Pancreas (tissue), 10 donors: ENCODE measurements around the gene TMEM208. TPM values are rescaled to one million over a fixed set of nuclear protein-coding genes. Genes with fewer than 3 reads are reported as not detected.

ENCODE experiments used
- ATAC-seq, 4 donors: fragments of 200-7000 bp; cut with Tn5 transposase; one replicate each; pipeline versions ENCODE4 v1.8.0 to v1.9.1; 2020; ENCODE audit warnings: mild to moderate bottlenecking in 4 of 4, moderate library complexity in 4 of 4
- DNase-seq, 6 donors: peaks; one replicate each; pipeline ENCODE4 v3.0.0-alpha.2; 2020
- FAIRE-seq: peaks from 2 replicates; lab custom pipeline; 2012; peaks lifted over from hg19 to GRCh38; lab: Jason Lieb, UNC
- H3K27ac ChIP-seq, 4 donors: fragments of 200-600 bp; sonication (generic); 1 replicate in 3 of 4; 2 replicates in 1 of 4; pipeline versions ENCODE4 v1.5.0 to v1.8.0; 2020
- H3K27me3 ChIP-seq, 4 donors: fragments of 200-600 bp; one replicate each; pipeline ENCODE4 v1.8.0; 2021
- H3K36me3 ChIP-seq, 3 donors: fragments of 200-600 bp; sonication (generic) in 1 of 3; one replicate each; pipeline versions ENCODE4 v1.5.0 to v1.8.0; 2020 to 2021
- H3K4me1 ChIP-seq, 3 donors: fragments of 200-600 bp; one replicate each; pipeline ENCODE4 v1.8.0; 2021
- H3K4me3 ChIP-seq, 4 donors: fragments of 200-600 bp; sonication (generic) in 2 of 4; one replicate each; pipeline versions ENCODE4 v1.5.0 to v1.8.0; 2020 to 2021
- H3K9me3 ChIP-seq, 4 donors: fragments of 200-600 bp; one replicate each; pipeline ENCODE4 v1.8.0; 2021
- WGBS, 2 donors: extraction: QIAGEN DNeasy Blood & Tissue Kit; methylation state at CpG; one replicate each; pipeline ENCODE4 v1.1.7; 2013; 5-methylcytosine and 5-hydroxymethylcytosine counted together
- intact Hi-C, 3 donors: fragments of 100-400 bp; cut with DNase I; formaldehyde crosslinking; loops; one replicate each; pipeline versions ENCODE4 v1.11.1 to v1.14.2; 2022
- polyA plus RNA-seq, 2 donors: library from polyadenylated mRNA; stranded (reverse); fragments of 200-250 nt; gene quantifications; one replicate each; pipeline ENCODE4 v1.2.3, GENCODE V29; 2013
- total RNA-seq, 6 donors: library from RNA; stranded (reverse); fragmentation: NEBNext Ultra II Directional in 4 of 6; extraction: Animal tissue kit (Norgen Biotek cat#: 25700) in 4 of 6; gene quantifications; one replicate each; pipeline versions ENCODE4 v1.2.1 to v1.2.4, GENCODE V29; 2021 to 2023
- TF ChIP-seq, protein P1 (sequence below), 4 donors: fragments of 200-600 bp; sonication (generic) in 3 of 4; IDR thresholded peaks; one replicate each; pipeline versions ENCODE4 v1.5.0 to v1.8.0; 2021; ENCODE audit warnings: antibody characterized with exemption in 4 of 4
- donor health status: healthy with polysubstance abuse.
- donor health status: DM: no; HTN: no; CAD: no; lungs with moderate emphysema.
- donor health status: DM: no; HTN: no; CAD: no.
- donor health status: control.
- donor health status: control.
- donor health status: Bipolar disorder and iron deficiency.
- donor health status: DM: yes; HTN: yes; CAD: no.
- donor health status: DM: no; HTN: no; CAD: no.
- donor health status: DM: no; HTN: no; CAD: no.
- donor health status: DM: yes; HTN: yes; CAD: no.

The TMEM208 gene
- total and polyA plus RNA-seq, 8 donors = 19.2 to 96.6 (median 26.6) TPM

DNA sequence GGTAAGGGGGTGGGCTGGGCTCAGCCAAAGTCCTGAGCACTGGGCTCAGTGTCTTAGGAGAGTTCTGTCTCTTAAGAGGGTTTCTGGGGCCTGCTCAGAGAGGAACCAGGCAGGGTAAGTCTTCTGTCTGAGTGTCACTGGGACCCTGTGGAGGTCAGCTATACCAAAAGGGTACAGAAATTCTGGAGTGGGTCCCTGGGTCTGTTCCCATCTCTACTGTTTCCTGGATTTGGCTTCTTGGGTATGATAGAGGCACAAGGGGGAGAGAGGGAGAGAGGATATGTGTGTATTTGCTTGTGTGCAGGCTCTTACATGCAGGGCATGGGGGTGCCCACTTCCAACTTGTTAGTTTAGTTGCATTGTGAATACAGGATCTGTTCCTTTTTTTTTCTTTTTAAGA lies 33.4 kb upstream of the TMEM208 start:
- H3K9me3 ChIP-seq = no peaks in the 10 kb centered on the region
- no peak overlapping the region for H3K27ac ChIP-seq
- peak overlapping the region in 1 of 4 donors; percentile 97 for H3K4me3 ChIP-seq
- TF ChIP-seq, protein P1, sequence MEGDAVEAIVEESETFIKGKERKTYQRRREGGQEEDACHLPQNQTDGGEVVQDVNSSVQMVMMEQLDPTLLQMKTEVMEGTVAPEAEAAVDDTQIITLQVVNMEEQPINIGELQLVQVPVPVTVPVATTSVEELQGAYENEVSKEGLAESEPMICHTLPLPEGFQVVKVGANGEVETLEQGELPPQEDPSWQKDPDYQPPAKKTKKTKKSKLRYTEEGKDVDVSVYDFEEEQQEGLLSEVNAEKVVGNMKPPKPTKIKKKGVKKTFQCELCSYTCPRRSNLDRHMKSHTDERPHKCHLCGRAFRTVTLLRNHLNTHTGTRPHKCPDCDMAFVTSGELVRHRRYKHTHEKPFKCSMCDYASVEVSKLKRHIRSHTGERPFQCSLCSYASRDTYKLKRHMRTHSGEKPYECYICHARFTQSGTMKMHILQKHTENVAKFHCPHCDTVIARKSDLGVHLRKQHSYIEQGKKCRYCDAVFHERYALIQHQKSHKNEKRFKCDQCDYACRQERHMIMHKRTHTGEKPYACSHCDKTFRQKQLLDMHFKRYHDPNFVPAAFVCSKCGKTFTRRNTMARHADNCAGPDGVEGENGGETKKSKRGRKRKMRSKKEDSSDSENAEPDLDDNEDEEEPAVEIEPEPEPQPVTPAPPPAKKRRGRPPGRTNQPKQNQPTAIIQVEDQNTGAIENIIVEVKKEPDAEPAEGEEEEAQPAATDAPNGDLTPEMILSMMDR (IDR thresholded peaks at IDR 0.05) = no peak
- H3K27me3 ChIP-seq = no peaks in the 10 kb centered on the region
- H3K36me3 ChIP-seq = peaks cover 0 to 27% (median 13%) of the 10 kb centered on the region in 3 donors
- ATAC-seq = no peak
- intact Hi-C loops = no loop called here
- no peak for FAIRE-seq
- DNase-seq = no peak
- peaks cover 14 to 19% (median 17%) of the 10 kb centered on the region in 3 donors for H3K4me1 ChIP-seq

DNA sequence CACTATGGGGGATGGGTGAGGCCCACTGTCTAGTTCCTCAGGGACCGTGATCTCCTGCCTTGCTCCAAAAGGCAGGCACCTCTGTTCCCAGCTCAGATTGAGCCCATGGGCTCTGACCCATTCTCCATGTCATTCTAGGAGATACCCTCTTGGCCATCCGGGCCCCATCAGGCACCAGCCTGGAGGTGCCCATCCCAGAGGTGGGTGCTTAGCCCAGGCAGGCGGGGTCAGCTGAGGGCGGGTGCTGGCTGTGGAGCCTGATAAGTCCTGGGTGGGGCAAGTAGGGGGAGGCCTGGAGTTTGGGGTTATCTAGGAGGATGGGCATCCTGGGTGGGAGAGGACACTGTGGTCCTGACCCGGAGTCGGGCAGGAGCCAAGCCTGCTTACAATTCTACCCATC lies 32.7 kb upstream of the TMEM208 start:
- no peak for ATAC-seq
- intact Hi-C loops = no loop called here
- no peak for FAIRE-seq
- H3K4me3 ChIP-seq = no peak overlapping the region
- DNase-seq = peak in 1 of 6 donors; percentile 40
- H3K9me3 ChIP-seq = no peaks in the 10 kb centered on the region
- H3K36me3 ChIP-seq = peaks cover 0 to 27% (median 13%) of the 10 kb centered on the region in 3 donors
- H3K27ac ChIP-seq = no peak overlapping the region
- 88 to 95% methylated on average over 6 of the region's 6 CpGs for WGBS, 2 donors
- TF ChIP-seq, protein P1 (IDR thresholded peaks at IDR 0.05) = no peak
- H3K4me1 ChIP-seq = peaks cover 14 to 19% (median 17%) of the 10 kb centered on the region in 3 donors
- no peaks in the 10 kb centered on the region for H3K27me3 ChIP-seq

DNA sequence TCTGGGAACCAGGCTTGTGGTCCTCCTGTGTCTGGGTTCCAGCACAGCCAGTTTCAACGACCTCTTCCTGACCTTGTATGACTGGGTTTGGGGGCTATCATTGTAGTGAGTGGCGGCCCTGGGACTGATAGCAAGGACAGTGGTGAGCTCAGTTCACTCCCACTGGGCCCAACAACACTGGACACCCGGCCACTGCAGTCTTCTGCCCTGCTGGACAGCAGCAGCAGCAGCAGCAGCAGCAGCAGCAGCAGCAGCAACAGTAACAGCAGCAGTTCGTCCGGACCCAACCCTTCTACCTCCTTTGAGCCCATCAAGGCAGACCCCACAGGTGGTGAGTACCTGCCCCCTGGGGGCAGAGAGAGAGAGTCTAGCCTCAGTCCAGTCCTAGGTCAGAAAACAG lies 31.3 kb upstream of the TMEM208 start:
- ATAC-seq (no peak), FAIRE-seq (no peak), DNase-seq (no peak)
- no peaks in the 10 kb centered on the region for H3K9me3 ChIP-seq
- intact Hi-C loops = no loop called here
- H3K4me1 ChIP-seq = peaks cover 14 to 19% (median 17%) of the 10 kb centered on the region in 3 donors
- no peak overlapping the region for H3K4me3 ChIP-seq
- H3K36me3 ChIP-seq = peaks cover 0 to 27% (median 13%) of the 10 kb centered on the region in 3 donors
- WGBS, 2 donors = 60 to 67% methylated on average over 5 of the region's 5 CpGs
- H3K27me3 ChIP-seq = no peaks in the 10 kb centered on the region
- H3K27ac ChIP-seq = no peak overlapping the region
- TF ChIP-seq, protein P1 (IDR thresholded peaks at IDR 0.05) = no peak

DNA sequence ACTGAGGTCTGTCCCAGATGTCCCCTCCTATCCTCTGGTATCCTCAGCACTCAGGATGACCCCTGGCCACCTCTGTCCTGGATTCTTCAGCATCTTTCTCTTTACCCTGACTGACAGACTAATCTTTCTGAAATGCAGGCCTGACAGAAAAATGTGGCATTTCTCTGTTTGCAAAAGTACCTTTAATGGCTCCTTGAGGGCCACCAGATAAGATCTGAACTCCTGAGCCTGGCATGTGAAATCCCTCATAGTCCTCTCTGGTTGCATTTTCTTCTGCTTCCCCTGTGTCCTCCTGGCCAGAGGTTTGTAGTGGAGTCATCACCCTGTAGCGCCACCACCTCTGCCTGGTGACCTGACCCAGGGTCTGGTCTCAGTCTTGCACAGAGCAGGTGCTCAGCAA lies 30.0 kb upstream of the TMEM208 start:
- 92 to 95% methylated on average over 1 of the region's 1 CpG for WGBS, 2 donors
- Histone ChIP-seq H3K27ac (no peak overlapping the region), H3K9me3 (no peaks in the 10 kb centered on the region), H3K4me3 (no peak overlapping the region), H3K27me3 (no peaks in the 10 kb centered on the region), H3K36me3 (peaks cover 0 to 33% (median 13%) of the 10 kb centered on the region in 3 donors), H3K4me1 (peaks cover 9 to 14% (median 11%) of the 10 kb centered on the region in 3 donors)
- FAIRE-seq = no peak
- intact Hi-C loops = no loop called here
- TF ChIP-seq, protein P1 (IDR thresholded peaks at IDR 0.05) = no peak
- ATAC-seq = no peak
- DNase-seq = no peak

DNA sequence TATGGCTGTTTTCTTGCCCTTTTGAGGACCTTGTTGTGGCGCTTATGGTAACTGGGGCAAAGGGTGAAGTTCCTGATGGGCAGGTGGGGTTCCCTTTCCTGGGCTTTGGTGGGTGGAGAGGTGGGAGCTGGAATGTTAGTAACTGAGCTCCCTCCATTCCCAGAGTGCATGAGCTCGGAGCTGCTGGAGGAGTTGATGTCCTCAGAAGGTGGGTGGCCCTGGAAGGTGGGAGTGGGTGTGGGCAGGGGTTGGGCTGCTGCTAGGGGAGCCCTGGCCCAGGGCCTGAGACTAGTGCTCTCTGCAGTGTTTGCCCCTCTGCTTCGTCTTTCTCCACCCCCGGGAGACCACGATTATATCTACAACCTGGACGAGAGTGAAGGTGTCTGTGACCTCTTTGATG lies 29.2 kb upstream of the TMEM208 start:
- no peak for FAIRE-seq
- no peak overlapping the region for H3K27ac ChIP-seq

More for the DNA sequence above, 29.2 kb upstream of the TMEM208 start:
- peaks cover 0 to 40% (median 17%) of the 10 kb centered on the region in 3 donors for H3K36me3 ChIP-seq
- 65 to 69% methylated on average over 6 of the region's 6 CpGs for WGBS, 2 donors
- TF ChIP-seq, protein P1 (IDR thresholded peaks at IDR 0.05) = no peak
- ATAC-seq (no peak), DNase-seq (no peak)
- H3K4me3 ChIP-seq = no peak overlapping the region
- H3K9me3 ChIP-seq = no peaks in the 10 kb centered on the region
- no peaks in the 10 kb centered on the region for H3K27me3 ChIP-seq
- H3K4me1 ChIP-seq = peaks cover 8 to 12% (median 8%) of the 10 kb centered on the region in 3 donors
- intact Hi-C loops = no loop called here
